GM21528 (cell line): ENCODE results near the gene RNASET2.
A peak's percentile ranks its signal among the peaks of the same experiment; 100 is the strongest.
"Not testable (repeated sequence)": the region's sequence is repeated elsewhere in the genome, so short reads cannot be mapped to it uniquely, and the experiment has no call there.

Experiments used
- ATAC-seq: cut with Tn5 transposase; IDR thresholded peaks from one replicate; pipeline ENCODE4 v1.9.1; 2021; ENCODE audit warnings: mild to moderate bottlenecking, moderate library complexity; ENCODE audit not compliant: unreplicated experiment, low FRiP score

RNASET2 gene

DNA sequence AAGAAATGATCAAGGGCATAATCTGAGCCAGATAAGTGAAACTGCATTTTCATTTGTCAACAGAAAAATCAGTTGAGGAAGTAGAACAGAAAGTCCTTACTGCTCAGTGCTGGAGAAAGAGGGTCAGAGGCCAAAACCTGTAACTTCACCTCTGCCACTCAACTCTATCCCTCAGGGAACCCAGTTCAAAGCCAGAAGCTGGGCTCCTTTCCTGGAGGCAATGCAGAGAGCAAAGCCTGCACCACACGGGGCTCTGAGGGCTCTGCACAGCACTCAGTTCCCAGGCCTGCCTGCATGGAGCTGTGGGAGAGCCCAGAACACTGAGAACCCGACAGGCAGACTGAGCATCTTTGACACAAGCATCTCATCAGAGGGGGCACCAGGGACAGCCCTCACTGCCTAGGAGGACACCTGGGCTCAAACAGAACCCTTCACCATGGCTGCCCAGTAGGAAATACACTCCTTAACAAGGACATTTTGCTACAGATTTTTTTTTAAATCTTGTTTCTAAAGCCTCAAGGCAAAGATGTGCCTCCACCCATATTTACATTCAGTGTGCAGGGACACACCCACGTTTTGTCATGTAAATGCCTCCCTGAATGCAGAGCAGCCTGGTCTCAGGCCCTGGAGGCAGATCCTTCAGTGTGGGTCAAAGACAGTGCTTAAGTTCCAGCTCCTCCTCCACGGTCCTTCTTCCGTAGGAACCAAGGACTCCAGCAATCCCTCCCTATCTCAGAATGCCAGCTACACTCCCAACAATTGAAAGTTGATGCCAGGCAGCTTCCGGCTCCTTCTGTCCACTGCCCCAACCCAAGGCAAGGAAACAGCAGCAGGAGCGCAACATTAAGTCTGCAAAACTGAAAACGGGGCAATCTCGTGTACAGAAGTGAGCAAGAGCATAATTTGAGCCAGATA lies 6.6 kb downstream of the RNASET2 start:
- ATAC-seq = peak; percentile 5

GRCh38 chr6:166948724-166949123 lies 7.6 kb downstream of the RNASET2 start:
- ATAC-seq = not testable (repeated sequence)

GRCh38 chr6:166947251-166947650 lies 9.1 kb downstream of the RNASET2 start:
- no peak for ATAC-seq

GRCh38 chr6:166946125-166946524 lies 10.2 kb downstream of the RNASET2 start:
- no peak for ATAC-seq

- no peak for ATAC-seq
Observed at GRCh38 chr6:166944666-166945256, 11.6 kb downstream of the RNASET2 start.

GRCh38 chr6:166942393-166943168 lies 13.8 kb downstream of the RNASET2 start:
- no peak for ATAC-seq

DNA sequence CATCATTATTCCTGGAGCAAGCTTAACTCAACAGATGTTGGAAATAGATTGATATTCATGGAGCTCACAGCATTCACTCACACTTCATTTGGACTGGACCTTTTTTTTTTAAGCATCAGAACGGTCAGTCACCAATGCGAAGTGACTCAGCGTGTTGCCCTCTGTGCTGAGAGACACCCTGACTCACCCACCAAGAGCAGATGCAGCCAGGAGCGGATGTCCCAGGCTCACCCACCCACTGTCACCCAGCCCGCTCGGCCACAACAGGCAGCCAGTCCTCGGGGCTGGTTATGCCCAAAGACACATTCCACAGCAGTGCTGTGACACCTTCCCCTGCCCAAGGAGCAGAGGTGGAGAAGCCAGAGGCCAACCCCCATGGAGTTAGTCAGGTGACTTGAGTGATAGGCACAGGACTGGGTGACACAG lies 15.7 kb downstream of the RNASET2 start:
- no peak for ATAC-seq

DNA sequence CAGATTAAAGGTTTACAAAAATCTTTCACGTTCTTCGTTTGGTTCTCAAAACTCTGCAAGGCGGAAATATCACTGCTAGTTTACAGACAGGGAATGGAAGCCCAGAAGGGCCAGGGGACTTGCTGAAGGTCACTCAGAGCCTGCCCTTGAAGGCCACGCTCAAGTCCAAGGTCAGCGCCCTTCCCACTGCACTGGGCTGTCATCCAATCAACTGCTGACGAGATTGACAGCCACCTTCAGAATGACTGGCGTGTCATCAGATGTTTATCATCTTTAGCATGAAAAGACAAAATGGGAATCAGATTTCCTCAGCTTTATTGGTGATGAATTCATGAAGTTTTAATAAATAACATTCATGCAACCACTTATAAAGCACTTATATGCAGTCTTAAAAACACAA lies 16.5 kb downstream of the RNASET2 start:
- no peak for ATAC-seq

DNA sequence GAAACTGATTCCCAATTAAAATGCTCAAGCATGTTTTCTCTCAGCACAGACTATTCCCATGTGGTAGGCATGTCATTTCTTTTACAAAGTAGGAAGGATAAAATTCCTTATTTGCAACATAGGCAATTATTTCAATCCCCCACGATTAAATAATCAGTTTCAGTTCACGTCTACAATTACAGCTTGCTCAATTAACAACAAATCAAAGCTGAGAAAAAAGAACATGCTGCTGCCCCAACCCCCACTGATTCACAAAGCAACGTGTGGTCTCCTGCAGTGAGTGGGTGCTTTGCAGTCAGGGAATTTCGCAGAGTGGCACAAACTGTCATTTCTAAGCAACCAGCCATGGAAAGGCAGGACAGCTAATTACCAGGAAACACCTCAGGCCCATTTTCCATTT lies 17.0 kb downstream of the RNASET2 start:
- no peak for ATAC-seq

GRCh38 chr6:166938704-166939103 lies 17.6 kb downstream of the RNASET2 start:
- ATAC-seq = no peak

- ATAC-seq = no peak
Observed at GRCh38 chr6:166938150-166938549, 18.2 kb downstream of the RNASET2 start.

DNA sequence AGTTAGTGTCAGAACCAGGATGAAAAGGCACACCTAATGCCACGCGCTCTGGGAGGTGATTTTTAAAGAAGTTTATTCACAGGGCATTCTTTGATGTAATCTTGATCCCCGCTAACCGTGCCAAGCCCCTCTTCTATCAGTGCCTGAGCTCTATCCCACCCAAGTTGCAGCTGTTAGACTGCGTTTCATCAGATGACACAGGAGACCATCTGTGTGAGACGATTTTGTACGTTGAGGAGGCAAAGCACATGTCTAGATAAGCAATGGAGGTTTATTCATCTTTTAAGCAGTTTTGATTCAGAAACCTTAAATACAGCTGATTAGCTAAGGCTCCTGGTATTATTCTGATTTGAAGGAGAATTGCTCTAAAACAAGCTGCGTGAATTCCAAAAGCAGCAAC lies 18.6 kb downstream of the RNASET2 start:
- ATAC-seq = no peak

DNA sequence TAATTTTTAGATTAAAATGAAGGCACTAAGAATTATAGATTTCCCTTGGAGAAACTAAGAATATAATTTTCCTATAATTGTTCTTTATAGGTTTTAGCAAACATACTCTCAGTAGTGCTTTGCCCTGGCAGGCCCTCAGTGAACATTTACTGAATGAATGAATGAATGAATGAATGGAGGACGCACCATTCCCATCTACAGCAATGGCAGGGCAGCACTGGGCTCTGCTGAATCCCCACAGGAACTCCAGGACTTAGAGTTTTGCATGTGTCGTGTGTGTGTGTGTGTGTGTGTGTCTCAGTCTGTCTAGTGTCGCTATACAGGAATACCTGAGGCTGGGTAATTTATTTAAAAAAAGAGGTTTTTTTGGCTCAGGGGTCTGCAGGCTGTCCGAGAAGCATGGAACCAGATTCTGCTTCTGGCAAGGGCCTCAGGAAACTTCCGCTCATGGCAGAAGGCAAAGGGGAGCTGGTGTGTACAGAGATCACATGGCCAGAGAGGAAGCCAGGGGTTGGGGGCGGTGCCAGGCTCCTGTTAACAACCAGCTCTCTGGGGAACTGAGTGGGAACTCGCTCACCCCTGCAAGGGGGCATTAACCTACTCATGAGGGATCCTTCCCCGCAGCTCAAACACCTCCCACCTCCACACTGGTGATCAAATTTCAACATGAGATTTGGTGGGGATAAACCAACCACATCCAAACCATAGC lies 20.1 kb downstream of the RNASET2 start:
- no peak for ATAC-seq

- no peak for ATAC-seq
Observed at GRCh38 chr6:166935353-166935752, 21.0 kb downstream of the RNASET2 start.

DNA sequence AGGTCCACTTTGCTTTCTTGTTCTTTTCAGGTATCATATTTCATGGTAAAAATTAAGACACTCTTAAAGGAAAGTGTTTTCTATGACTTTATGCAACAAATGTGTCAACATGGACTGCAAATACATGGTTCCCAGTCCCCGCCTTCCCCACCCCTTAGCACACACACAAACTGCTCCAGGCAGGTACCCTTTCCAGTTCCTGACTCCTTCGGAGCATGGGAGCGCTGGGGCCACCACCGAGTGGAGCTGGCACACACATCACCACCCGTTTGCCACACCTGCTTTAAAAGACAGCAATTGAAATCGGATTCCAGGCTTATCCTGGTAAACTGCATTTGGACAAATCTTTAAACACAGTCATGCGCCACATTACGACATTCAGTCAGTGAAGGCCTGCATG lies 22.2 kb downstream of the RNASET2 start:
- no peak for ATAC-seq

DNA sequence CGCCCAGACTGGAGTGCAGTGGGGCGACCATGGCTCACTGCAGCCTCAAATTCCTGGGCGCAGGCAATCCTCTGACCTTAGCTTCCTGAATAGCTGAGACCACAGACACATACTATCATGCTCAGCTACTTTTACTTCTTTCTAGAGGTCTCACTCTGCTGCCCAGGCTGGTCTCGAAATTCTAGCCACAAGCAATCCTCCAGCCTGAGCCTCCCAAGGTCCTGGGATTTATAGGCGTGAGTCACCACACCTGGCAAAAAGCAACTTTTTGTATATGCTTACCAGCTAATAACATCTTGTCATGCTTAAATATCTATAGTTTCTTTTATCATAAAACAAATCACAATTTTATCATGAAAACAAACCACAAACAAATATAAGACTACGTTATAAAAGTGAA lies 23.0 kb downstream of the RNASET2 start:
- no peak for ATAC-seq

- no peak for ATAC-seq
Observed at GRCh38 chr6:166932616-166933015, 23.7 kb downstream of the RNASET2 start.

GRCh38 chr6:166932116-166932515 lies 24.2 kb downstream of the RNASET2 start:
- no peak for ATAC-seq

GRCh38 chr6:166931426-166931970 lies 24.9 kb downstream of the RNASET2 start:
- ATAC-seq = no peak

- no peak for ATAC-seq
Observed at GRCh38 chr6:166930354-166930891, 25.9 kb downstream of the RNASET2 start.
